K562 (cell line): Measurements from ENCODE around the gene LUM.

Source experiments
- CEBPB ChIP-seq: fragments of 450-650 bp; IDR thresholded peaks from 2 replicates; pipeline ENCODE4 v1.6.1; 2016; ENCODE audit warnings: missing genetic modification characterization, missing compliant biosample characterization
- CREB1 ChIP-seq, 2 experiments: sonication (generic) in 1 of 2; formaldehyde crosslinking in 1 of 2; IDR thresholded peaks; 2 replicates each; pipeline versions ENCODE4 v1.6.1 to v1.8.0; 2012 to 2022; ENCODE audit warnings: inconsistent platforms in 1 of 2, mild to moderate bottlenecking in 1 of 2, missing genetic modification reagents in 1 of 2, moderate library complexity in 1 of 2
- CTCF ChIP-seq, 3 experiments: IDR thresholded peaks in 2 of 3; conservative IDR thresholded peaks in 1 of 3; 2 replicates each; pipeline ENCODE4 v1.5.1; 2011 to 2012; ENCODE audit warnings: low read length in 3 of 3, mild to moderate bottlenecking in 3 of 3, control low read depth in 2 of 3, improper control_type of control experiment in 1 of 3, inconsistent platforms in 1 of 3, low read depth in 1 of 3, mixed read lengths in 1 of 3, moderate library complexity in 1 of 3; ENCODE audit not compliant: insufficient read depth in 2 of 3
- ELF1 ChIP-seq: fragments of 200-800 bp; sonication (Bioruptor generic); IDR thresholded peaks from 2 replicates; pipeline ENCODE4 v1.6.1; 2016; ENCODE audit warnings: missing genetic modification characterization, missing compliant biosample characterization
- JUND ChIP-seq, 2 experiments: IDR thresholded peaks; 2 replicates in 1 of 2; 3 replicates in 1 of 2; pipeline ENCODE4 v1.6.1; 2011; ENCODE audit warnings: borderline replicate concordance in 2 of 2, low read depth in 2 of 2, low read length in 2 of 2, improper control_type of control experiment in 1 of 2, missing biosample characterization in 1 of 2, missing genetic modification characterization in 1 of 2, missing genetic modification reagents in 1 of 2
- MTA3 ChIP-seq: fragments of 450-650 bp; formaldehyde crosslinking; IDR thresholded peaks from 2 replicates; pipeline ENCODE4 v1.6.1; 2017; ENCODE audit warnings: mild to moderate bottlenecking, borderline replicate concordance
- ZKSCAN1 ChIP-seq: fragments of 150-350 bp; IDR thresholded peaks from 2 replicates; pipeline ENCODE4 v1.6.1; 2016; ENCODE audit warnings: low read depth, low read length
- ZNF384 ChIP-seq: IDR thresholded peaks from 2 replicates; pipeline ENCODE4 v1.6.1; 2012; ENCODE audit warnings: low read depth, low read length, improper control_type of control experiment

GRCh38 chr12:91073426-91073825, 37.9 kb downstream of the LUM start:
- no peak for TF ChIP-seq MTA3
- no peak for TF ChIP-seq CREB1 (IDR thresholded peaks at IDR 0.05)
- no peak for TF ChIP-seq CREB1 (CRISPR knock-in tag; IDR thresholded peaks at IDR 0.05)
- no peak for TF ChIP-seq ZNF384
- no peak for TF ChIP-seq CEBPB
- no peak for TF ChIP-seq ELF1 (tag)
- TF ChIP-seq ZKSCAN1 = no peak
- TF ChIP-seq JUND (IDR thresholded peaks at IDR 0.05; ENCODE audit: borderline replicate concordance, low read depth, low read length) = no peak
- TF ChIP-seq JUND (tag; IDR thresholded peaks at IDR 0.05; ENCODE audit: borderline replicate concordance, low read depth, low read length) = no peak
- TF ChIP-seq CTCF (IDR thresholded peaks at IDR 0.05 in 2 of 3, conservative IDR thresholded peaks at IDR 0.05 in 1 of 3; ENCODE audit: insufficient read depth in 2 of 3, low read depth in 1 of 3, low read length in 3 of 3) = no peak
